HG02678 (cell line): ENCODE results near the gene POLR1C.
"Not testable (repeated sequence)": the region's sequence is repeated elsewhere in the genome, so short reads cannot be mapped to it uniquely, and the experiment has no call there.

Experiments used
- ATAC-seq: cut with Tn5 transposase; IDR thresholded peaks from one replicate; pipeline ENCODE4 v1.9.1; 2021; ENCODE audit warnings: mild to moderate bottlenecking, moderate library complexity; ENCODE audit not compliant: unreplicated experiment

POLR1C gene

GRCh38 chr6:43547222-43547621 is 30.3 kb downstream of the POLR1C start:
- no peak for ATAC-seq

- ATAC-seq, result not testable (repeated sequence)
Observed at GRCh38 chr6:43557620-43558019, 40.7 kb downstream of the POLR1C start.

GRCh38 chr6:43559328-43559727 is 42.4 kb downstream of the POLR1C start:
- no peak for ATAC-seq

GRCh38 chr6:43570876-43571441 is 54.1 kb downstream of the POLR1C start:
- ATAC-seq, result no peak
